A549 (cell line): ENCODE measurements around the gene PIK3R4.

ENCODE experiments used
- CHD2 ChIP-seq: fragments of 150-350 bp; IDR thresholded peaks from 2 replicates; pipeline ENCODE4 v1.6.1; 2014; ENCODE audit warnings: low read length; ENCODE audit not compliant: partially characterized antibody
- JUN ChIP-seq, 2 experiments: fragments of >200 bp; sonication (Bioruptor Twin); formaldehyde crosslinking; IDR thresholded peaks; 2 replicates in 1 of 2; 3 replicates in 1 of 2; pipeline ENCODE4 v1.6.1; 2016 to 2017
- TF ChIP-seq, protein P1 (sequence below): fragments of >200 bp; sonication (Bioruptor Twin); formaldehyde crosslinking; IDR thresholded peaks from 3 replicates; pipeline ENCODE4 v1.5.1; 2016

DNA sequence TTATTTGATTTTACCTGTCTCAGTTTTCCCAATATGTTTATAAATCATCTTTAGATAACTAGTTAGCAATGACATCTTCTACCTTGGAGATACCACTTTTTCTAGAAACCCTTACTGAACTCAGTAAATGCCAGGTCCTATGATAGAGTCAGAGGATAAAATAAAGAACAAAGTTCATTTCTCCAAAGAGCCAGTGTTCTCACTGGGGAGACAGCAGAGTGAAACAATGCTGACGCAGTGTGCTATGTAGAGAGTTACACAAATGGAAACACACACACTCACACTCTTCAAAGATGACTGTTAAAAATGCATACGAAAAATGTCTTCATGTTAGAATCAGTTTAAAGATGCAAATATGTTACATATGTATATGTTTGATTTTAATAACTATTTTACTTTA, 111.3 kb downstream of the PIK3R4 start:
- TF ChIP-seq, protein P1, sequence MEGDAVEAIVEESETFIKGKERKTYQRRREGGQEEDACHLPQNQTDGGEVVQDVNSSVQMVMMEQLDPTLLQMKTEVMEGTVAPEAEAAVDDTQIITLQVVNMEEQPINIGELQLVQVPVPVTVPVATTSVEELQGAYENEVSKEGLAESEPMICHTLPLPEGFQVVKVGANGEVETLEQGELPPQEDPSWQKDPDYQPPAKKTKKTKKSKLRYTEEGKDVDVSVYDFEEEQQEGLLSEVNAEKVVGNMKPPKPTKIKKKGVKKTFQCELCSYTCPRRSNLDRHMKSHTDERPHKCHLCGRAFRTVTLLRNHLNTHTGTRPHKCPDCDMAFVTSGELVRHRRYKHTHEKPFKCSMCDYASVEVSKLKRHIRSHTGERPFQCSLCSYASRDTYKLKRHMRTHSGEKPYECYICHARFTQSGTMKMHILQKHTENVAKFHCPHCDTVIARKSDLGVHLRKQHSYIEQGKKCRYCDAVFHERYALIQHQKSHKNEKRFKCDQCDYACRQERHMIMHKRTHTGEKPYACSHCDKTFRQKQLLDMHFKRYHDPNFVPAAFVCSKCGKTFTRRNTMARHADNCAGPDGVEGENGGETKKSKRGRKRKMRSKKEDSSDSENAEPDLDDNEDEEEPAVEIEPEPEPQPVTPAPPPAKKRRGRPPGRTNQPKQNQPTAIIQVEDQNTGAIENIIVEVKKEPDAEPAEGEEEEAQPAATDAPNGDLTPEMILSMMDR = no peak
- no peak for TF ChIP-seq JUN (IDR thresholded peaks at IDR 0.05)
- no peak for TF ChIP-seq CHD2
